Measurements from ENCODE around the gene FGR. TPM values are rescaled to one million over a fixed set of nuclear protein-coding genes. Genes with fewer than 3 reads are reported as not detected.

The FGR gene
- total and polyA plus RNA-seq, 2 of the 13 experiments (the other 11 are each of a cell fraction or from before 2014, with no cell fraction given), result not detected

DNA sequence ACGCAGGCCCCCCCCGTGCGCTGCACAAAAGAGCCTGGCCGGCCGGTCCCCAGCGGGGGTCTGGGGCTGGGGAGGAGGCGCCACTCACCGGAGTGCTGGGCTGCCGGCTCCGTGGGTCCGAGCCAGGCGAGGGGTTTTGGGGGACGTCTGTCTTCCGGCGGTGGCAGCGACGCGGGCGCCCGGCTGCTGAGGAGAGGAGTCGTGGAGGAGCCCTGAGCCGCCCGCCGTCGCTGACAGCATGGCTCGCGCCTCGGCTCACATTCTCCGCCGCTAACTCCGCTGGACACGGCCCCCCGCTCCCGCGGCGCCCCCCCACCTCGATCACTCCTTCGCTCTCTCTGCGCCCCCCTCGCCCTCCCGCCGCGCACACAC lies 31.7 kb downstream of the FGR start (continued):
- TF ChIP-seq NONO (IDR thresholded peaks at IDR 0.05) (no peak), NONO (CRISPR knock-in tag; conservative IDR thresholded peaks at IDR 0.05) (no peak)

DNA sequence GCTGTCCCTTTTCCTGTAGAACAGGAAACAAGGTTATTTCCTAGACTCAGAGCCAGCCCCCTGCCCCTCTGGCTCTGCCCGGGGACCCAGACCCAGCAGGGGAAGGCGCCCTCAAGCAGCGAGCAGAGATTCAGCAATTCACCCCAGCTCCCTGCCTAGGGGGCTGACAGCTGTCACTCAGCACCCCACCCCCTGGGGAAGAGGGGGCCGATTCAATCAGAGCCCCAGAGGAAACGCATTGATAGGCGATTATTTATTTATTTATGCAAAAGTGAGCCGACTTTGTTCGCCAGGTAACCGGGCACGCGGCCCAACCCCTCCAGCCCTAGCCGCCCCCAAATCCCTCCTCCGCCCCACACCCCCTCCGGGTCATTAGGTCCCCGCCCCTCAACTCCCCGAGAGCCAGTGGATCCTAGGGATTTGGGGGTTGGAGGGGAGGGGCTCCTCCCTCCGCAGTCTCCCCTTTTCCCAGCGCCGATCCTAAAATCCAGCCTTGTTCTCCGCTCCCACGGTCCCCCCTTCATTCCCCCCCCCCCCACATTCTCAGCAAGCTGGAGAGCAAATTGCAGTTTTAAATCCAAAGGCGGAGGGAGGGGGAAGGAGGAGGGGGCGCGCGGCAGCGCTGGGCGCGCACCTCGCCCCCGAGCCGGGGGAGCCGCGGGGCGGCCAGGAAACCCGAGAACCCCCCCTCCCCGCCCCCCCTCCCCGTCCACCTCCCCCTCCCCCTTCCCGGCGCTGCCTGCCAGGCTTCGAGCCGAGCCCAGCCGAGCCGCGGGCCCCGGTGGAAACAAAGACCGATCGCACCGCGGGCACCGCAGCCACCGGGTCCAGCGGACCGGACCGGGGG lies 32.3 kb downstream of the FGR start:
- intact Hi-C loops (cut with micrococcal nuclease; ENCODE audit: unreplicated experiment), result loop anchor here (5.0 kb wide), 1 partner anchor 35 kb away; no protein-coding TSS in a partner anchor
- Histone ChIP-seq H4K20me1 (ENCODE audit: insufficient read depth, low read length) (peaks cover 40% of the 10 kb centered on the region; the same call in 1 of the 2 replicates), H3K4me2 (ENCODE audit: low read depth, low read length) (peak overlapping the region; percentile 84), H3K79me2 (ENCODE audit: insufficient read depth, low read length) (peaks cover 43% of the 10 kb centered on the region), H3K4me1 (ENCODE audit: insufficient read depth, low read length) (peaks cover 74% of the 10 kb centered on the region), H3K9ac (ENCODE audit: insufficient read depth, low read depth, low read length) (peak overlapping the region; percentile 76), H3K27ac (ENCODE audit: extremely low read length, insufficient read depth, low read length) (peak overlapping the region; percentile 27), H2AFZ (ENCODE audit: low read length) (no peak overlapping the region), H3K36me3 (replicated peaks in 1 of 2; ENCODE audit: control insufficient read depth in 1 of 2, insufficient read depth in 2 of 2, low read length in 2 of 2) (no peaks in the 10 kb centered on the region; a peak in 1 of 5 replicates), H3K27me3 (ENCODE audit: control insufficient read depth in 1 of 2, insufficient read depth in 2 of 2, low read length in 2 of 2) (no peaks in the 10 kb centered on the region; a peak in 1 of 5 replicates), H3K9me3 (ENCODE audit: low read length) (no peaks in the 10 kb centered on the region), H3K4me3 (replicated peaks in 1 of 3; ENCODE audit: insufficient read depth in 1 of 3, low read depth in 2 of 3, low read length in 3 of 3) (peak overlapping the region; percentile 66 to 86 (median 83))
- in situ Hi-C loops (cut with HindIII; ENCODE audit: extremely low pct_ligation_motif_present, low pct_unique_long_range_greater_than_20kb), result loop anchor here (10.0 kb wide), 1 partner anchor 308 kb away; no protein-coding TSS in a partner anchor
- no TSS peak for BruUV-seq (replicated peaks)
- ATAC-seq (0 out of 3 replicates have a peak, but pooled peaks have one; percentile 5), FAIRE-seq (no peak), DNase-seq (ENCODE audit: low spot score) (no peak)
- POLR2A ChIA-PET, result interaction anchor here (0.9 to 4.7 kb wide), 10 partner anchors 11 to 211 kb away, joined by 3 to 30 read pairs (median 5); partner anchors contain the start of gene WASF2
- 0% methylated on average over 21 of the region's 54 CpGs for WGBS (ENCODE audit: low lambda C conversion rate)
- CTCF ChIA-PET (ENCODE audit: low intra/inter-chr PET ratio, low total read pairs), result no interaction called here
- peak; percentile 37; the same call in 1 of the 2 replicates for TF ChIP-seq PHF8 (CRISPR knock-in tag; IDR thresholded peaks at IDR 0.05)
- peak; percentile 13; the same call in 1 of the 2 replicates for TF ChIP-seq STAG1 (CRISPR knock-in tag; IDR thresholded peaks at IDR 0.05)
- no peak for TF ChIP-seq ZSCAN30 (CRISPR knock-in tag; IDR thresholded peaks at IDR 0.05)
- TF ChIP-seq RBFOX2 (IDR thresholded peaks at IDR 0.05; ENCODE audit: low read depth, low read length), result 0 out of 2 replicates have a peak, but pooled peaks have one; percentile 2
- no peak for TF ChIP-seq MEF2D (CRISPR knock-in tag; IDR thresholded peaks at IDR 0.05)
- TF ChIP-seq FOSL1 (CRISPR knock-in tag; IDR thresholded peaks at IDR 0.05; ENCODE audit: borderline replicate concordance), result no peak
- no peak for TF ChIP-seq RXRA (CRISPR knock-in tag; IDR thresholded peaks at IDR 0.05)
- TF ChIP-seq ZNF780A (CRISPR knock-in tag; IDR thresholded peaks at IDR 0.05), result no peak
- peak; percentile 5; the same call in 1 of the 2 replicates for TF ChIP-seq ZFX (CRISPR knock-in tag; IDR thresholded peaks at IDR 0.05; ENCODE audit: low read depth)
- TF ChIP-seq, protein P1, sequence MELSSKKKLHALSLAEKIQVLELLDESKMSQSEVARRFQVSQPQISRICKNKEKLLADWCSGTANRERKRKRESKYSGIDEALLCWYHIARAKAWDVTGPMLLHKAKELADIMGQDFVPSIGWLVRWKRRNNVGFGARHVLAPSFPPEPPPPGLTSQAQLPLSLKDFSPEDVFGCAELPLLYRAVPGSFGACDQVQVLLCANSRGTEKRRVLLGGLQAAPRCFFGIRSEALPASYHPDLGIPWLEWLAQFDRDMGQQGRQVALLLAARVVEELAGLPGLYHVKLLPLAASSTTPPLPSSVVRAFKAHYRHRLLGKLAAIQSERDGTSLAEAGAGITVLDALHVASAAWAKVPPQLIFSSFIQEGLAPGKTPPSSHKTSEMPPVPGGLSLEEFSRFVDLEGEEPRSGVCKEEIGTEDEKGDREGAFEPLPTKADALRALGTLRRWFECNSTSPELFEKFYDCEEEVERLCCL (CRISPR knock-in tag; IDR thresholded peaks at IDR 0.05; ENCODE audit: borderline replicate concordance), result no peak
- TF ChIP-seq HNRNPK (IDR thresholded peaks at IDR 0.05; ENCODE audit: low read depth, low read length, poor library complexity, severe bottlenecking), result peak; percentile 84
- TF ChIP-seq ZNF441 (CRISPR knock-in tag; IDR thresholded peaks at IDR 0.05; ENCODE audit: borderline replicate concordance), result 0 out of 2 replicates have a peak, but pooled peaks have one; percentile 46
- TF ChIP-seq, protein P2, sequence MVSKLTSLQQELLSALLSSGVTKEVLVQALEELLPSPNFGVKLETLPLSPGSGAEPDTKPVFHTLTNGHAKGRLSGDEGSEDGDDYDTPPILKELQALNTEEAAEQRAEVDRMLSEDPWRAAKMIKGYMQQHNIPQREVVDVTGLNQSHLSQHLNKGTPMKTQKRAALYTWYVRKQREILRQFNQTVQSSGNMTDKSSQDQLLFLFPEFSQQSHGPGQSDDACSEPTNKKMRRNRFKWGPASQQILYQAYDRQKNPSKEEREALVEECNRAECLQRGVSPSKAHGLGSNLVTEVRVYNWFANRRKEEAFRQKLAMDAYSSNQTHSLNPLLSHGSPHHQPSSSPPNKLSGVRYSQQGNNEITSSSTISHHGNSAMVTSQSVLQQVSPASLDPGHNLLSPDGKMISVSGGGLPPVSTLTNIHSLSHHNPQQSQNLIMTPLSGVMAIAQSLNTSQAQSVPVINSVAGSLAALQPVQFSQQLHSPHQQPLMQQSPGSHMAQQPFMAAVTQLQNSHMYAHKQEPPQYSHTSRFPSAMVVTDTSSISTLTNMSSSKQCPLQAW (CRISPR knock-in tag; IDR thresholded peaks at IDR 0.05), result 0 out of 2 replicates have a peak, but pooled peaks have one; percentile 21
- TF ChIP-seq HOXA7 (CRISPR knock-in tag; IDR thresholded peaks at IDR 0.05), result no peak
